IMR-90 (cell line): ENCODE data around the gene TARBP2. TPM values are rescaled to one million over a fixed set of nuclear protein-coding genes. Genes with fewer than 3 reads are reported as not detected.

ENCODE experiments used
- ATAC-seq: fragments of 200-7000 bp; cut with Tn5 transposase; 2 replicates; pipeline ENCODE4 v1.9.1; 2020; ENCODE audit warnings: low read depth, mild to moderate bottlenecking, moderate library complexity
- BruUV-seq: library from RNA; stranded (reverse); fragments of 400-500 nt; replicated peaks from 2 replicates; lab custom pipeline; 2021; lab: Mats Ljungman, UMichigan
- CTCF ChIA-PET: fragments of 300-600 bp; formaldehyde crosslinking; extraction: SDS; loops from one replicate; lab custom pipeline; 2021; ENCODE audit warnings: antibody characterized with exemption; lab: Yijun Ruan, JAX
- POLR2A ChIA-PET: fragments of 300-600 bp; sonication (Branson Sonifier 250); formaldehyde crosslinking; loops from one replicate; lab custom pipeline; 2022; ENCODE audit warnings: antibody characterized with exemption; ENCODE audit not compliant: unreplicated experiment; lab: Charles Lee
- DNase-seq: peaks from one replicate; pipeline ENCODE4 v3.0.0; 2013
- H2AFZ ChIP-seq: replicated peaks from 2 replicates; pipeline ENCODE3; 2013; ENCODE audit warnings: low read length, mild to moderate bottlenecking; ENCODE audit not compliant: poor library complexity
- H2AK5ac ChIP-seq: 2 replicates; pipeline ENCODE4 v1.6.1; 2013; ENCODE audit warnings: low read depth, low read length, inconsistent platforms
- H2AK9ac ChIP-seq: replicated peaks from 2 replicates; pipeline ENCODE3; 2013; ENCODE audit warnings: mild to moderate bottlenecking, low read depth, low read length, moderate library complexity; ENCODE audit not compliant: poor library complexity
- H2BK120ac ChIP-seq: 2 replicates; pipeline ENCODE4 v1.6.1; 2013; ENCODE audit warnings: low read depth, low read length, inconsistent platforms
- H2BK15ac ChIP-seq: 3 replicates; pipeline ENCODE4 v1.6.1; 2013; ENCODE audit warnings: low read depth, low read length, inconsistent platforms
- H2BK20ac ChIP-seq: 2 replicates; pipeline ENCODE4 v1.6.1; 2013; ENCODE audit warnings: low read depth, mild to moderate bottlenecking, inconsistent platforms, low read length, moderate library complexity
- H2BK5ac ChIP-seq: 2 replicates; pipeline ENCODE4 v1.6.1; 2013; ENCODE audit warnings: mild to moderate bottlenecking, low read depth, low read length, inconsistent platforms; ENCODE audit not compliant: poor library complexity, severe bottlenecking
- H3K14ac ChIP-seq: replicated peaks from 2 replicates; pipeline ENCODE4 v1.6.1; 2013; ENCODE audit warnings: low read depth, low read length, inconsistent platforms
- H3K18ac ChIP-seq: 2 replicates; pipeline ENCODE4 v1.6.1; 2013; ENCODE audit warnings: low read depth, low read length, control low read depth
- H3K23ac ChIP-seq: 2 replicates; pipeline ENCODE4 v1.6.1; 2013; ENCODE audit warnings: low read depth, low read length, inconsistent platforms
- H3K27ac ChIP-seq: 2 replicates; pipeline ENCODE4 v1.5.1; 2013; ENCODE audit warnings: mild to moderate bottlenecking, control low read depth, low read length; ENCODE audit not compliant: insufficient read depth
- H3K27me3 ChIP-seq: 2 replicates; pipeline ENCODE4 v1.6.1; 2013; ENCODE audit warnings: low read length; ENCODE audit not compliant: control insufficient read depth, insufficient read depth
- H3K36me3 ChIP-seq: 2 replicates; pipeline ENCODE4 v1.6.1; 2013; ENCODE audit warnings: low read length, mixed read lengths; ENCODE audit not compliant: control insufficient read depth, insufficient read depth
- H3K4ac ChIP-seq: 2 replicates; pipeline ENCODE4 v1.6.1; 2013; ENCODE audit warnings: low read depth, low read length, inconsistent platforms
- H3K4me1 ChIP-seq: 2 replicates; pipeline ENCODE4 v1.6.1; 2013; ENCODE audit warnings: low read length, mixed read lengths; ENCODE audit not compliant: control insufficient read depth, insufficient read depth
- H3K4me2 ChIP-seq: 2 replicates; pipeline ENCODE4 v1.6.1; 2013; ENCODE audit warnings: low read depth, mild to moderate bottlenecking, control low read depth, low read length, moderate library complexity
- H3K4me3 ChIP-seq: 2 replicates; pipeline ENCODE4 v1.5.1; 2013; ENCODE audit warnings: low read depth, mild to moderate bottlenecking, control low read depth, low read length, moderate library complexity; ENCODE audit not compliant: insufficient read depth
- H3K56ac ChIP-seq: 2 replicates; pipeline ENCODE4 v1.6.1; 2013; ENCODE audit warnings: low read length, inconsistent platforms; ENCODE audit not compliant: insufficient read depth; ENCODE audit errors: extremely low read depth
- H3K79me1 ChIP-seq, 2 experiments: 2 replicates each; pipeline ENCODE4 v1.6.1; 2013; ENCODE audit warnings: low read length in 2 of 2, inconsistent platforms in 1 of 2, low read depth in 1 of 2
- H3K9ac ChIP-seq: 2 replicates; pipeline ENCODE4 v1.6.1; 2013; ENCODE audit warnings: low read depth, low read length, control low read depth
- H3K9me1 ChIP-seq: 2 replicates; pipeline ENCODE4 v1.6.1; 2013; ENCODE audit warnings: low read length, inconsistent platforms; ENCODE audit not compliant: insufficient read depth
- H3K9me3 ChIP-seq: 2 replicates; pipeline ENCODE4 v1.6.1; 2013; ENCODE audit warnings: low read length; ENCODE audit not compliant: control insufficient read depth, insufficient read depth
- H4K20me1 ChIP-seq: 2 replicates; pipeline ENCODE4 v1.6.1; 2013; ENCODE audit warnings: low read length, inconsistent platforms; ENCODE audit not compliant: insufficient read depth
- H4K5ac ChIP-seq: 2 replicates; pipeline ENCODE4 v1.6.1; 2013; ENCODE audit warnings: mild to moderate bottlenecking, low read depth, low read length, control low read depth
- H4K8ac ChIP-seq, 2 experiments: 2 replicates each; pipeline ENCODE4 v1.6.1; 2013; ENCODE audit warnings: low read depth in 2 of 2, low read length in 2 of 2, control low read depth in 1 of 2, inconsistent platforms in 1 of 2
- H4K91ac ChIP-seq: 2 replicates; pipeline ENCODE4 v1.6.1; 2013; ENCODE audit warnings: low read depth, low read length, inconsistent platforms; ENCODE audit not compliant: insufficient read depth
- MXI1 ChIP-seq: IDR thresholded peaks from 2 replicates; pipeline ENCODE4 v1.6.1; 2012; ENCODE audit warnings: low read depth, mild to moderate bottlenecking, low read length, moderate library complexity, borderline replicate concordance
- RFX5 ChIP-seq: IDR thresholded peaks from 2 replicates; pipeline ENCODE4 v1.8.0; 2012; ENCODE audit warnings: low read depth, mild to moderate bottlenecking, low read length, moderate library complexity
- WGBS, 2 experiments: methylation state at CpG; one replicate each; pipeline versions ENCODE4 v1.1.5 to v1.1.7; 2013; ENCODE audit warnings: missing lambda C conversion rate in 2 of 2; ENCODE audit not compliant: insufficient read length in 1 of 2; ENCODE audit errors: extremely low coverage in 2 of 2; 5-methylcytosine and 5-hydroxymethylcytosine counted together
- dilution Hi-C: fragments of 300-500 bp; cut with HindIII; formaldehyde crosslinking; loops from one replicate; pipeline ENCODE4 v1.14.3; 2018; ENCODE audit warnings: low sequenced_read_pairs; ENCODE audit not compliant: unreplicated experiment
- in situ Hi-C: fragments of 300-500 bp; cut with MboI; formaldehyde crosslinking; loops from 3 replicates; pipeline ENCODE4 v1.14.3; 2019; ENCODE audit warnings: low sequenced_read_pairs, inconsistent platforms, mixed read lengths
- intact Hi-C: fragments of 100-400 bp; cut with micrococcal nuclease; formaldehyde crosslinking; loops from 2 replicates; pipeline ENCODE4 v1.10.0; 2022
- polyA plus RNA-seq, 3 experiments: library from polyadenylated mRNA; depleted of rRNA; stranded (reverse); fragments of >200 nt; gene quantifications; 2 replicates each; pipeline ENCODE4 v1.2.3, GENCODE V29; 2012; ENCODE audit warnings: low replicate concordance in 1 of 3
- total RNA-seq: library from RNA; depleted of rRNA; stranded (reverse); fragments of >200 nt; gene quantifications from 2 replicates; pipeline ENCODE4 v1.2.3, GENCODE V29; 2012
- TF ChIP-seq, protein P1 (sequence below): fragments of 150-350 bp; IDR thresholded peaks from 2 replicates; pipeline ENCODE4 v1.6.1; 2016; ENCODE audit warnings: low read depth, mild to moderate bottlenecking, low read length, moderate library complexity, borderline replicate concordance

The TARBP2 gene
- total and polyA plus RNA-seq, 2 of the 4 experiments (the other 2 are of a cell fraction): 27.4 to 46.1 TPM

DNA sequence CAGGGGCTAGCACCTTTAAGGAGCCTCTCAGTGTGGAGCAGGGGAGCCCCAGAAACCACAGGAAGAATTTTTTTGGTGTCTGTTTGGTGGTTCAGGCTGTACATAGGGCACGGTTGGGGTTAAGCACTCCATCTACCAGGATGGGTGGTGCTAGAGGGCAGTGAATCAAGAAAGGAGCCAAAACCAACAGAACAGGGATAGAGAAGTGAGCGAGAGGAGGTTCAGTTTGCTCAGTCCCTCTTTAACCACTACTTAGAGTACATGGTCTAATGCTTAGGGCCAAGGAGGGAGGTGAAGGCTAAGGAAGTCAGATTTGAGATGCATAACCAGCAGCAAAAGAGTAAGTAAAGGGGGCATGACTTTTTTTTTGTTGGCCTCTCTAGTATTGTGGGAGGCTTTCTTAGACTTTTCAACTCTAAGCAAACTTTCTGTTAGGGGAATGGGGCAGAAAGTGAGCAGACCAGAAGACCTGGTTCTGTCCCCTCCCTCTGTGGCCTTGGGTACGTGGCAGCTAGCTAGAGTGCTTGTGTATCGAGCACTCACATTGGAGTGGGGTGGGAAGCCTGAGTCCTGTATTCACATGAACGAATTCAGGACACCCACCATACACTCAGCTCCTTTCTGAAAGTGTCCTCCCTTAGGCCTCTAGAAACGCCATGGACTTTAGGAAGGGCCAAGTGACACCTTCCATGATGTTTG lies 12.8 kb downstream of the TARBP2 start:
- Histone ChIP-seq H3K27ac (no peak overlapping the region), H2BK20ac (no peak overlapping the region), H3K79me1 (no peaks in the 10 kb centered on the region), H2AFZ (no peak overlapping the region), H3K4me2 (no peak overlapping the region), H4K8ac (no peak overlapping the region), H2AK9ac (no peak overlapping the region), H3K18ac (no peak overlapping the region), H3K9me1 (no peaks in the 10 kb centered on the region), H3K9me3 (no peaks in the 10 kb centered on the region), H2AK5ac (no peak overlapping the region), H3K56ac (no peak overlapping the region), H4K91ac (no peak overlapping the region), H4K20me1 (no peaks in the 10 kb centered on the region), H3K23ac (no peak overlapping the region), H3K4me1 (no peaks in the 10 kb centered on the region), H3K14ac (no peak overlapping the region), H3K27me3 (no peaks in the 10 kb centered on the region), H3K36me3 (peaks cover 43% of the 10 kb centered on the region), H4K5ac (no peak overlapping the region), H3K9ac (no peak overlapping the region), H3K4ac (no peak overlapping the region), H2BK5ac (no peak overlapping the region), H2BK15ac (no peak overlapping the region), H2BK120ac (no peak overlapping the region), H3K4me3 (no peak overlapping the region)
- BruUV-seq: no TSS peak
- WGBS, 2 experiments: 83% methylated on average over 1 of the region's 6 CpGs; no CpG with 5 or more reads in 1 of the 2 experiments
- DNase-seq (no peak), ATAC-seq (no peak)
- POLR2A ChIA-PET: no interaction called here
- in situ Hi-C loops (loop anchor here (10.0 kb wide), 1 partner anchor 299 kb away; no protein-coding TSS in a partner anchor), intact Hi-C loops (no loop called here), dilution Hi-C loops (no loop called here)
- no peak for TF ChIP-seq RFX5
- no peak for TF ChIP-seq MXI1
- TF ChIP-seq, protein P1, sequence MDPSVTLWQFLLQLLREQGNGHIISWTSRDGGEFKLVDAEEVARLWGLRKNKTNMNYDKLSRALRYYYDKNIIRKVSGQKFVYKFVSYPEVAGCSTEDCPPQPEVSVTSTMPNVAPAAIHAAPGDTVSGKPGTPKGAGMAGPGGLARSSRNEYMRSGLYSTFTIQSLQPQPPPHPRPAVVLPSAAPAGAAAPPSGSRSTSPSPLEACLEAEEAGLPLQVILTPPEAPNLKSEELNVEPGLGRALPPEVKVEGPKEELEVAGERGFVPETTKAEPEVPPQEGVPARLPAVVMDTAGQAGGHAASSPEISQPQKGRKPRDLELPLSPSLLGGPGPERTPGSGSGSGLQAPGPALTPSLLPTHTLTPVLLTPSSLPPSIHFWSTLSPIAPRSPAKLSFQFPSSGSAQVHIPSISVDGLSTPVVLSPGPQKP: no peak
- CTCF ChIA-PET: no interaction called here
